ENCODE results near the gene CXCL10.

The CXCL10 gene

GRCh38 chr4:76055421-76055820 lies 32.1 kb upstream of the CXCL10 start:
- TF ChIP-seq YY1 (IDR thresholded peaks at IDR 0.05; ENCODE audit: low read depth) (no peak), TCF12 (IDR thresholded peaks at IDR 0.05; ENCODE audit: low read depth) (no peak), ZBTB7A (IDR thresholded peaks at IDR 0.05; ENCODE audit: low read depth) (no peak), MAX (IDR thresholded peaks at IDR 0.05) (no peak), EP300 (IDR thresholded peaks at IDR 0.05; ENCODE audit: borderline replicate concordance) (no peak)

- TF ChIP-seq YY1 (IDR thresholded peaks at IDR 0.05; ENCODE audit: low read depth) (no peak), TAF1 (IDR thresholded peaks at IDR 0.05; ENCODE audit: low read depth) (no peak), NFIC (IDR thresholded peaks at IDR 0.05) (no peak), ZBTB7A (IDR thresholded peaks at IDR 0.05; ENCODE audit: low read depth) (no peak)
These were observed 31.7 kb upstream of the CXCL10 start for GRCh38 chr4:76055016-76055415.

GRCh38 chr4:76053730-76054129 lies 30.4 kb upstream of the CXCL10 start:
- TF ChIP-seq RAD21 (IDR thresholded peaks at IDR 0.05; ENCODE audit: low read depth) (no peak), CEBPB (IDR thresholded peaks at IDR 0.05) (no peak), FOXM1 (IDR thresholded peaks at IDR 0.05; ENCODE audit: borderline replicate concordance, low read depth) (no peak), ZBTB7A (IDR thresholded peaks at IDR 0.05; ENCODE audit: low read depth) (no peak)

- TF ChIP-seq RAD21 (IDR thresholded peaks at IDR 0.05; ENCODE audit: low read depth) (no peak), NFIC (IDR thresholded peaks at IDR 0.05) (no peak), TAF1 (IDR thresholded peaks at IDR 0.05; ENCODE audit: low read depth) (no peak)
These were observed 13.6 kb upstream of the CXCL10 start for GRCh38 chr4:76036855-76037254.

GRCh38 chr4:76035799-76036380 lies 12.6 kb upstream of the CXCL10 start, which contains the start of gene CXCL11:
Gene CXCL11 (minus strand): TSS chr4:76036070. CDS start chr4:76035987, 83 bp downstream.
- TF ChIP-seq EGR1 (IDR thresholded peaks at IDR 0.05) (no peak), CEBPB (IDR thresholded peaks at IDR 0.05) (no peak), CREB1 (IDR thresholded peaks at IDR 0.05; ENCODE audit: low read depth) (no peak), YY1 (IDR thresholded peaks at IDR 0.05; ENCODE audit: low read depth) (no peak), USF1 (IDR thresholded peaks at IDR 0.05) (no peak), FOXM1 (IDR thresholded peaks at IDR 0.05; ENCODE audit: borderline replicate concordance, low read depth) (no peak), TEAD4 (IDR thresholded peaks at IDR 0.05) (no peak), REST (IDR thresholded peaks at IDR 0.05; ENCODE audit: low read depth) (no peak), MAX (IDR thresholded peaks at IDR 0.05) (no peak), EP300 (IDR thresholded peaks at IDR 0.05; ENCODE audit: borderline replicate concordance) (no peak), RAD21 (IDR thresholded peaks at IDR 0.05; ENCODE audit: low read depth) (no peak), ZBTB7A (IDR thresholded peaks at IDR 0.05; ENCODE audit: low read depth) (no peak), NFIC (IDR thresholded peaks at IDR 0.05) (no peak)

- no peak for TF ChIP-seq YY1 (IDR thresholded peaks at IDR 0.05; ENCODE audit: low read depth)
- no peak for TF ChIP-seq ZBTB7A (IDR thresholded peaks at IDR 0.05; ENCODE audit: low read depth)
- no peak for TF ChIP-seq FOXM1 (IDR thresholded peaks at IDR 0.05; ENCODE audit: borderline replicate concordance, low read depth)
- no peak for TF ChIP-seq MAX (IDR thresholded peaks at IDR 0.05)
These were observed 11.8 kb upstream of the CXCL10 start for GRCh38 chr4:76035141-76035540.

GRCh38 chr4:76029300-76029699 lies 6.0 kb upstream of the CXCL10 start:
- TF ChIP-seq TEAD4 (IDR thresholded peaks at IDR 0.05) (no peak), EP300 (IDR thresholded peaks at IDR 0.05; ENCODE audit: borderline replicate concordance) (no peak), YY1 (IDR thresholded peaks at IDR 0.05; ENCODE audit: low read depth) (no peak)

GRCh38 chr4:76028350-76028765 lies 5.1 kb upstream of the CXCL10 start:
- TF ChIP-seq EP300 (IDR thresholded peaks at IDR 0.05; ENCODE audit: borderline replicate concordance) (no peak), EGR1 (IDR thresholded peaks at IDR 0.05) (no peak), ZBTB7A (IDR thresholded peaks at IDR 0.05; ENCODE audit: low read depth) (no peak), YY1 (IDR thresholded peaks at IDR 0.05; ENCODE audit: low read depth) (no peak), RAD21 (IDR thresholded peaks at IDR 0.05; ENCODE audit: low read depth) (no peak), CREB1 (IDR thresholded peaks at IDR 0.05; ENCODE audit: low read depth) (no peak), USF1 (IDR thresholded peaks at IDR 0.05) (no peak), TEAD4 (IDR thresholded peaks at IDR 0.05) (no peak), FOXM1 (IDR thresholded peaks at IDR 0.05; ENCODE audit: borderline replicate concordance, low read depth) (no peak), TAF1 (IDR thresholded peaks at IDR 0.05; ENCODE audit: low read depth) (no peak), MAX (IDR thresholded peaks at IDR 0.05) (no peak)

All from Ishikawa (cell line).